HG03135 (cell line): ENCODE results near the gene SIK1.

Experiments used
- ATAC-seq: cut with Tn5 transposase; IDR thresholded peaks from one replicate; pipeline ENCODE4 v1.9.1; 2021; ENCODE audit warnings: mild to moderate bottlenecking, moderate library complexity; ENCODE audit not compliant: unreplicated experiment

SIK1 gene

DNA sequence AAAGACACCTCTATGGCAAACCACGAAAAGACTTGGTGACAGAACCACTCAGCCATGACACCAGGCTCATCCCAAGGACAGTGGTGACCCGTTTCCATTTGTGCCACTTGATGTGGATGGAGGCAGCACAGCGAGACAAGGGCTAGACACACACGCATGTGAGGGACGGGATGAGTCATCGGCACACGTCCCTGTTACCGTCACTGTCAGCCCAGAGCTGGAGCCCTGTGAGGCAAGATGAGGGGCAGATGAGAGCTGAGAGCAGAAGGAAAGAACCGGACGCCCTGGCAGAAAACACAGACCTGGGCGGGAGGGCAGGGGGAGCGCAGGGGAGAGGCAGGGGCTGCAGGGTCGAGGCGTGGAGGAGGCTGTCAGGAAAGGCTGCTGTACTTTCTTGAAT, 57.8 kb downstream of the SIK1 start:
- ATAC-seq, result no peak

DNA sequence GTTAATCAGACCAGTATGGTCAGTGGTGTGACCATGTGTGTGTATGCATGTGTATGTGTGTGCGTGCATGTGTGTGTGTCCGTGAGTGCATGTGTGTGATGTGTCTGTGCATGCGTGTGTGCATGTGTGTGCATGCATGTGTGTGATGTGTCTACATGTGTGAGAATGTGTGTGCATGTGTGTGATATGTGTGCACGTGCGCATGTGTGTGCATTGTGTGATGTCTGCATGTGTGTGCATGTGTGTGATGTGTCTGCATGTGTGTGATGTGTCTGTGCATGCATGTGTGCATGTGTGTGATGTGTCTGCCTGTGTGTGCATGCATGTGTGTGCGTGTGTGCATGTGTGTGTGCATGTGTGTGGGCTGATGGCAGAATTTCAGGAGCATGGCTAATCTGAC, 58.2 kb downstream of the SIK1 start:
- no peak for ATAC-seq

GRCh38 chr21:43367859-43368258, 59.1 kb downstream of the SIK1 start:
- ATAC-seq, result no peak

DNA sequence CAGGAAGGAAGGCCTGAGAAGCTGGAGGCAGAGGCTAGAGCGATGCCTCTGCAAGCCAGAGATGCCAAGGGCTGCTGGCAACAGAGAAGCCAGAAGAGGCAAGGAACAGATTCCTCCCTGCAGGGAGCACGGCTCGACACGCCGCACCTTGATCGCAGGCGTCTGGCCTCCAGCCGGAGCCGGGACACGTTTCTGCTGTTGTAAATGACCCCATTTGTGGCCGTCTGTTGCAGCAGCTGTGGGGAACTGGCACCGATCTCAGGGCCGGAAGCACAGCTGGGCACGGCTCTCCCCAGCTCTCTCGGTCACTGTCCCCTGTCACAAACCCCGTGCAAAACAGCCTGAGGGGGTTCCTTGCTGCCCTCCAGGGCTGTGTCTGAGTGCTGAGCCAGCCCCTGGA, 59.6 kb downstream of the SIK1 start:
- no peak for ATAC-seq

DNA sequence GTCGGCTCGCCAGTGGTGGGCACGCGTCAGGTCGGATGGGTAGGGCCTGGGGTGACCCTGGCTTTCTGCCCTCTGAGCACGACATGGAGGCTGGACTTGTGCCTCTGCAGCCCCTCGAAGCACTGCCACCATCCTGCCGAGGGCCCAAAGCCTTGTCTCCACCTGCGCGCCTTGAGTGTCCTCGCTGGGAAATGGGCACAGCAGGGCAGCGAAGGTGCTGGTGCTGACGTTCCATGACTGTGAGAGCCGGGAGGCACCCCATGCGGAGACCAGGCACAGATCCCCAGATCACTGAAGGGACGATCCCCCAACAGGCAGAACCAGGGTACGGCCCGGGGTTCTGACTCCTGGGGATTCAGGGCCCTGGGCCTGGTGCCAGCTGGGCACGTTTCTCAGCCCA, 60.3 kb downstream of the SIK1 start:
- ATAC-seq, result no peak

DNA sequence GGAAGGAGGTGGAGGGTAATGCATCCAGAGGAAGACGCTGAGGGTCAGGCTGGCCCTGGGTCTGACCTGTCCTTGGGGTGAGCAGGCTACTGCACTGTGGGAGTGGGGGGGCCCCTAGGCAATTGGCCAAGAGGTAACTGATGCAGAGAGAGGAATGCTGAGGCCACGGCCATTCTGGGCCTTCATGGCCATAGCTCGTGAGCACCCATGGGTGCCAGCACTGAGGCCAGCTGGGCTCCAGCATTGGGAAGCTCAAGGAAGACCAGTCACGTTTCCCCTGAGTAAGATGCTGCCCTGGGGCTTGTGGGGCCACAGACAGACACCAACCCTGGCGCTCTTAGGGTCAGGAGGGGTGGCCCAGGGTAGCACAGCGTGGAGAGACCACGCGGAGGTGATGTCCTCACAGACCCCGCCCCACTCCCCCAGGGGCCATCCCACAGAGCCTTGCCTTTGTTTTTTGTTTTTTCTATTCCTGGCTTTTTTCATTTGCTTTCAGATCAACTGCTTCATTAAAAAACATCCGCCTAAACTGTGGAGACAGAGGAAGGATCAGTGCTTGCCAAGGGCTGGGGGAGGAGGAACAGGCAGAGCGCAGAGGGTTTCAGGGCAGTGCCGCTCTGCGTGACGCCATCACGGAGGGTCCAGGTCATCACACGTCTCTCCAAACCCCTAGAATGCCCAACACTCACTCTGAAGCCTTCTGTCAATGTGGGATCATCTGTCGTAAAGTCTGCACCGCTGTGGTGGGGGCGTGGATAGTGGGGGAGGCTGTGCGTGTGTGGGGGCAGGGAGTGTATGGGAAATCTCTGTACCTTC, 61.1 kb downstream of the SIK1 start:
- ATAC-seq, result no peak

DNA sequence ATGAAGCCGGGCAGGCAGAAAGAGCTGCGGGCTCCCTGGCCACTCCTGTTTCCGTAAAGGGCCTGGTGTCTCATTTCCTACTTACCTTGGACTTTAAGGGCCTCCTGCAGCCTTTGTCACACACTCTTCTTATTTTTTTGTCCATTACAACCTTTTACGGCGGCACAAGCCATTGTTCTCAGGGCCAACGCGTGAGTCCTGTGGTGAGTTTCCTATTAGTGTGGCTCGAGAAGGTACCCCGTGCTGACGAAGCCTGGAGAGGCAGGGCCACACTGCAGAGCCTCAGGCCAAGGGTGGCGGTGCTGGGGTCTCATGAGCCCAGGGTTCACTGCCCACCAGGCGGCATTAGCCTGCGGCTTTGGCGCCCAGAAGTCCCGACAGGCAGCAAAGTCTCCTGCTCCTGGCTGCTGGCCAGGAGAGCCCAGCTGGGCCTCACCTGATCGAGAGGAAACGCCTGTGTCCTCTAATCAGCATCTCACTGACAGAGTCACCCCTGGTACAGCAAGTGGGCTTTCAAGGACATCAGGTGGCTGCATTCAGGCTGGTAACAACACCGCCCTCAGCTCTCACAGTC, 62.0 kb downstream of the SIK1 start:
- no peak for ATAC-seq
